CD14-positive monocyte (primary cell): ENCODE measurements around the gene PTPRN2. TPM values are rescaled to one million over a fixed set of nuclear protein-coding genes. Genes with fewer than 3 reads are reported as not detected.

ENCODE experiments used
- DNase-seq, 3 donors: peaks; one replicate each; pipeline ENCODE4 v3.0.0-alpha.2; 2011 to 2022
- H2AFZ ChIP-seq: 2 replicates; pipeline ENCODE4 v1.6.0; 2012; ENCODE audit warnings: mild to moderate bottlenecking, low read depth, low read length, inconsistent platforms; ENCODE audit not compliant: insufficient read depth, poor library complexity, severe bottlenecking
- H3K27ac ChIP-seq, 2 donors: 1 replicate in 1 of 2; 2 replicates in 1 of 2; pipeline ENCODE4 v1.5.1; 2012 to 2013; ENCODE audit warnings: low read length in 2 of 2, control low read depth in 1 of 2, inconsistent platforms in 1 of 2, low read depth in 1 of 2, mild to moderate bottlenecking in 1 of 2
- H3K27me3 ChIP-seq, 2 donors: one replicate each; pipeline versions ENCODE4 v1.6.0 to v1.6.1; 2011 to 2013; ENCODE audit warnings: low read length in 2 of 2; ENCODE audit not compliant: control insufficient read depth in 2 of 2, insufficient read depth in 2 of 2
- H3K36me3 ChIP-seq, 2 donors: replicated peaks in 1 of 2; 1 replicate in 1 of 2; 2 replicates in 1 of 2; pipeline versions ENCODE4 v1.5.1 to v1.6.1; 2012 to 2013; ENCODE audit warnings: low read length in 2 of 2, control low read depth in 1 of 2, inconsistent platforms in 1 of 2, mild to moderate bottlenecking in 1 of 2; ENCODE audit not compliant: insufficient read depth in 2 of 2, control insufficient read depth in 1 of 2
- H3K4me1 ChIP-seq, 2 donors: 1 replicate in 1 of 2; 2 replicates in 1 of 2; pipeline versions ENCODE4 v1.5.1 to v1.6.1; 2012 to 2013; ENCODE audit warnings: low read length in 2 of 2, control low read depth in 1 of 2, inconsistent platforms in 1 of 2, mild to moderate bottlenecking in 1 of 2, moderate library complexity in 1 of 2; ENCODE audit not compliant: insufficient read depth in 2 of 2, control insufficient read depth in 1 of 2
- H3K4me2 ChIP-seq: replicated peaks from 2 replicates; pipeline ENCODE3; 2012; ENCODE audit warnings: low read length, moderate library complexity, mild to moderate bottlenecking; ENCODE audit not compliant: poor library complexity, severe bottlenecking; ENCODE audit errors: extremely low read depth
- H3K4me3 ChIP-seq, 3 experiments: fragments of 200-600 bp in 1 of 3; sonication (generic) in 1 of 3; replicated peaks in 1 of 3; 1 replicate in 2 of 3; 2 replicates in 1 of 3; pipeline ENCODE4 v1.5.1; 2011 to 2013; ENCODE audit warnings: low read length in 3 of 3, mild to moderate bottlenecking in 3 of 3, control low read depth in 2 of 3, low read depth in 2 of 3, inconsistent platforms in 1 of 3, moderate library complexity in 1 of 3
- H3K79me2 ChIP-seq: 2 replicates; pipeline ENCODE4 v1.6.0; 2012; ENCODE audit warnings: mild to moderate bottlenecking, control low read depth, inconsistent platforms, low read length, moderate library complexity; ENCODE audit not compliant: insufficient read depth
- H3K9ac ChIP-seq: 2 replicates; pipeline ENCODE4 v1.6.0; 2017; ENCODE audit warnings: low read length, mild to moderate bottlenecking; ENCODE audit not compliant: insufficient read depth, poor library complexity, severe bottlenecking
- H3K9me3 ChIP-seq, 2 donors: replicated peaks in 1 of 2; 1 replicate in 1 of 2; 2 replicates in 1 of 2; pipeline versions ENCODE4 v1.5.1 to v1.6.1; 2012 to 2013; ENCODE audit warnings: low read length in 2 of 2, control low read depth in 1 of 2; ENCODE audit not compliant: control insufficient read depth in 1 of 2, insufficient read depth in 1 of 2
- H4K20me1 ChIP-seq: 2 replicates; pipeline ENCODE4 v1.6.0; 2012; ENCODE audit warnings: mild to moderate bottlenecking, low read length, control low read depth, moderate library complexity; ENCODE audit not compliant: insufficient read depth
- H3K27ac Mint-ChIP-seq, 7 donors: one replicate each; pipeline ENCODE4 v1.8.0; 2020; ENCODE audit warnings: mild to moderate bottlenecking in 7 of 7, mixed read lengths in 7 of 7, moderate library complexity in 6 of 7, inconsistent platforms in 2 of 7
- H3K27me3 Mint-ChIP-seq, 3 donors: one replicate each; pipeline ENCODE4 v1.8.0; 2021 to 2022; ENCODE audit warnings: low read depth in 3 of 3, mild to moderate bottlenecking in 3 of 3, mixed read lengths in 3 of 3, moderate library complexity in 3 of 3, inconsistent platforms in 1 of 3
- H3K36me3 Mint-ChIP-seq, 2 donors: one replicate each; pipeline ENCODE4 v1.8.0; 2020; ENCODE audit warnings: mixed read lengths in 2 of 2, inconsistent platforms in 1 of 2, mild to moderate bottlenecking in 1 of 2
- H3K4me1 Mint-ChIP-seq: one replicate; pipeline ENCODE4 v1.8.0; 2020; ENCODE audit warnings: mild to moderate bottlenecking, mixed read lengths
- H3K4me3 Mint-ChIP-seq, 2 donors: one replicate each; pipeline ENCODE4 v1.8.0; 2020; ENCODE audit warnings: mild to moderate bottlenecking in 2 of 2, mixed read lengths in 2 of 2, moderate library complexity in 1 of 2
- H3K9me3 Mint-ChIP-seq, 7 donors: one replicate each; pipeline ENCODE4 v1.8.0; 2020 to 2022; ENCODE audit warnings: mixed read lengths in 7 of 7, mild to moderate bottlenecking in 6 of 7, moderate library complexity in 6 of 7, inconsistent platforms in 2 of 7
- WGBS: methylation state at CpG from one replicate; pipeline ENCODE4 v1.1.5; 2013; ENCODE audit warnings: missing lambda C conversion rate; ENCODE audit not compliant: insufficient coverage; 5-methylcytosine and 5-hydroxymethylcytosine counted together
- intact Hi-C, 2 donors: fragments of 100-400 bp; cut with micrococcal nuclease; formaldehyde crosslinking; loops; one replicate each; pipeline versions ENCODE4 v1.15.0 to v1.15.1; 2023
- polyA plus RNA-seq, 3 donors: library from polyadenylated mRNA; depleted of rRNA in 1 of 3; unstranded in 2 of 3; stranded (reverse) in 1 of 3; fragments of 300-500 nt in 2 of 3; fragments of >200 nt in 1 of 3; fragmentation: Illumina TruSeq in 2 of 3; gene quantifications; 1 replicate in 2 of 3; 2 replicates in 1 of 3; pipeline ENCODE4 v1.2.3, GENCODE V29; 2012 to 2021
- TF ChIP-seq, protein P1 (sequence below): fragments of 200-600 bp; IDR thresholded peaks from one replicate; pipeline ENCODE4 v1.8.0; 2022; ENCODE audit warnings: antibody characterized with exemption, mild to moderate bottlenecking

The PTPRN2 gene
- polyA plus RNA-seq, 3 donors, result 0.25 to 1.4 (median 0.97) TPM

DNA sequence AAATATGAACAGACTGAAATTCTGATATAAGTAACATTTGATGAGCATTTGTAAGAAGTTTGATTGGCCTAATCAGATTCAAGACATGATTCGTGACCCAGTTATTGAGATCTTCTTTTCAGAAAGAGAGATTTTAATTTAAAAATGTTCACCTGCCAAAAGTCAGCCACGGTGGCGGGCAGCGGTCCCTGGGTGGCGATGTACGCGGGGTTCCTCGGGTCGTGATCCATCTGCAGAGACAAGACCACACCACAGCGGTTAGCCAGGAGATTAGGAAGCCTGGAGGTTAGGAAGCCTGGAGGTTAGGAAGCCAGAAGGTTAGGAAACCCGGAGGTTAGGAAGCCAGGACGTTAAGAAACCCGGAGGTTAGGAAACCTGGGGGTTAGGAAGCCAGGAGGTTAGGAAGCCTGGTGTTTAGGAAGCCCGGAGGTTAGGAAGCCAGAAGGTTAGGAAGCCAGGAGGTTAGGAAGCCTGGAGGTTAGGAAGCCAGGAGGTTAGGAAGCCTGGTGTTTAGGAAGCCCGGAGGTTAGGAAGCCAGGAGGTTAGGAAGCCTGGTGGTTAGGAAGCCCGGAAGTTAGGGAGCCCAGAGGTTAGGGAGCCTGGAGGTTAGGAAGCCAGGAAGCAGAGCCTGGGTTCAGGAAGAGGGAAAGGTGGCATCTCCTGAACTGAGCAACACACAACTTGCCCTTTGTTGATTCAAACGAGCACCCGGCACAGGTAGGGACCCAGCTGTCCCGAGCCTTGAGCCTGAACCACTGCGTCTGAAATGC is 992.4 kb downstream of the PTPRN2 start:
- intact Hi-C loops, result no loop called here
- H3K4me1 ChIP-seq, result no peaks in the 10 kb centered on the region
- no peak overlapping the region for H3K9ac ChIP-seq
- Mint-ChIP-seq H3K27ac (no peak overlapping the region), H3K27me3 (peaks cover 6 to 18% (median 8%) of the 10 kb centered on the region in 3 donors), H3K4me1 (no peaks in the 10 kb centered on the region), H3K4me3 (no peak overlapping the region), H3K36me3 (no peaks in the 10 kb centered on the region), H3K9me3 (peaks cover 0 to 6% (median 0%) of the 10 kb centered on the region in 7 donors)
- TF ChIP-seq, protein P1, sequence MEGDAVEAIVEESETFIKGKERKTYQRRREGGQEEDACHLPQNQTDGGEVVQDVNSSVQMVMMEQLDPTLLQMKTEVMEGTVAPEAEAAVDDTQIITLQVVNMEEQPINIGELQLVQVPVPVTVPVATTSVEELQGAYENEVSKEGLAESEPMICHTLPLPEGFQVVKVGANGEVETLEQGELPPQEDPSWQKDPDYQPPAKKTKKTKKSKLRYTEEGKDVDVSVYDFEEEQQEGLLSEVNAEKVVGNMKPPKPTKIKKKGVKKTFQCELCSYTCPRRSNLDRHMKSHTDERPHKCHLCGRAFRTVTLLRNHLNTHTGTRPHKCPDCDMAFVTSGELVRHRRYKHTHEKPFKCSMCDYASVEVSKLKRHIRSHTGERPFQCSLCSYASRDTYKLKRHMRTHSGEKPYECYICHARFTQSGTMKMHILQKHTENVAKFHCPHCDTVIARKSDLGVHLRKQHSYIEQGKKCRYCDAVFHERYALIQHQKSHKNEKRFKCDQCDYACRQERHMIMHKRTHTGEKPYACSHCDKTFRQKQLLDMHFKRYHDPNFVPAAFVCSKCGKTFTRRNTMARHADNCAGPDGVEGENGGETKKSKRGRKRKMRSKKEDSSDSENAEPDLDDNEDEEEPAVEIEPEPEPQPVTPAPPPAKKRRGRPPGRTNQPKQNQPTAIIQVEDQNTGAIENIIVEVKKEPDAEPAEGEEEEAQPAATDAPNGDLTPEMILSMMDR, result no peak
- no peak overlapping the region for H2AFZ ChIP-seq
- H3K79me2 ChIP-seq, result no peaks in the 10 kb centered on the region
- no peak for DNase-seq
- H4K20me1 ChIP-seq, result no peaks in the 10 kb centered on the region
- no peaks in the 10 kb centered on the region for H3K9me3 ChIP-seq
- no peak overlapping the region for H3K4me3 ChIP-seq
- no peak overlapping the region for H3K27ac ChIP-seq
- no peak overlapping the region for H3K4me2 ChIP-seq
- WGBS, result 88% methylated on average over 20 of the region's 20 CpGs
- no peaks in the 10 kb centered on the region for H3K27me3 ChIP-seq
- no peaks in the 10 kb centered on the region for H3K36me3 ChIP-seq

DNA sequence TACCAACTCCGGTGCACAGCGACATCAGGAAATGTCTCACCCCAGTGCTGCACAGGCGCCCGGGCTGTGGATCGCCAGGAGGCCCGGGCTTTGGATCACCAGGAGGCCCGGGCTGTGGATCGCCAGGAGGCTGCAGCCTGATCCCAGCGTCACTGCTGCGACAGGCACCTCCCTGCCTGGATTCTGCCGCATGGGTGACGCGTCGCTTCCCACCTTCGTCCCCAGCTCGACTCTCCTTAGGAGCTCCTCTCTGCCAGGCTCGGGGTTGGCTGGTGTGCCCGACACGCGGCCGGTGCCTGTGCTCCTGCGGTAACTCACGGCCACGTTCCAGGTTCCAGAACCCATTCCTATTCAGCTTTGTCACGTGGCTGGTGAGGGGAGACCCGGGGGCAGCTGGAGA is 993.3 kb downstream of the PTPRN2 start:
- H3K4me3 Mint-ChIP-seq, result no peak overlapping the region
- TF ChIP-seq, protein P1, result no peak
- H3K79me2 ChIP-seq, result no peaks in the 10 kb centered on the region
- no peaks in the 10 kb centered on the region for H3K36me3 Mint-ChIP-seq
- H3K9ac ChIP-seq, result no peak overlapping the region
- intact Hi-C loops, result no loop called here
- no peak overlapping the region for H2AFZ ChIP-seq
- no peaks in the 10 kb centered on the region for H3K4me1 Mint-ChIP-seq
- H3K4me1 ChIP-seq, result no peaks in the 10 kb centered on the region
- no peaks in the 10 kb centered on the region for H3K36me3 ChIP-seq
- DNase-seq, result no peak
- H4K20me1 ChIP-seq, result no peaks in the 10 kb centered on the region
- H3K4me2 ChIP-seq, result no peak overlapping the region
- H3K27ac ChIP-seq, result no peak overlapping the region
- no peak overlapping the region for H3K27ac Mint-ChIP-seq
- no peaks in the 10 kb centered on the region for H3K9me3 ChIP-seq
- H3K27me3 Mint-ChIP-seq, result peaks cover 6 to 20% (median 8%) of the 10 kb centered on the region in 3 donors
- 76% methylated on average over 26 of the region's 26 CpGs for WGBS
- H3K4me3 ChIP-seq, result no peak overlapping the region
- H3K9me3 Mint-ChIP-seq, result peaks cover 0 to 6% (median 0%) of the 10 kb centered on the region in 7 donors
- H3K27me3 ChIP-seq, result no peaks in the 10 kb centered on the region
